K562 (cell line): ENCODE results near the gene PPIE. TPM values are rescaled to one million over a fixed set of nuclear protein-coding genes. Genes with fewer than 3 reads are reported as not detected.

Experiments used
- NR1H2 ChIP-seq: sonication (generic); formaldehyde crosslinking; IDR thresholded peaks from 2 replicates; pipeline ENCODE4 v1.4.0; 2020; ENCODE audit warnings: mild to moderate bottlenecking, missing genetic modification reagents
- NRF1 ChIP-seq, 2 experiments: fragments of 450-650 bp; IDR thresholded peaks in 1 of 2; conservative IDR thresholded peaks in 1 of 2; 2 replicates each; pipeline ENCODE4 v1.6.1; 2014; ENCODE audit warnings: mild to moderate bottlenecking in 2 of 2
- SMAD2 ChIP-seq: fragments of 150-350 bp; IDR thresholded peaks from 2 replicates; pipeline ENCODE4 v1.6.1; 2014; ENCODE audit warnings: low read depth, mild to moderate bottlenecking, low read length
- SNRNP70 ChIP-seq: fragments of 200-400 bp; formaldehyde crosslinking; optimal IDR thresholded peaks from 2 replicates; pipeline ENCODE3; 2017; ENCODE audit warnings: low read depth, low read length
- SRSF7 ChIP-seq: fragments of 200-400 bp; formaldehyde crosslinking; optimal IDR thresholded peaks from 2 replicates; pipeline ENCODE3; 2017; ENCODE audit warnings: mild to moderate bottlenecking, low read depth, low read length
- TEAD1 ChIP-seq, 2 experiments: fragments of 450-650 bp in 1 of 2; sonication (generic) in 1 of 2; formaldehyde crosslinking; IDR thresholded peaks; 2 replicates each; pipeline versions ENCODE4 v1.4.0 to v1.8.0; 2020 to 2022; ENCODE audit warnings: mild to moderate bottlenecking in 2 of 2, missing genetic modification reagents in 1 of 2
- ZNF232 ChIP-seq: sonication (generic); formaldehyde crosslinking; IDR thresholded peaks from 2 replicates; pipeline ENCODE4 v1.8.0; 2022; ENCODE audit warnings: mild to moderate bottlenecking, missing genetic modification reagents
- ZNF507 ChIP-seq: conservative IDR thresholded peaks from 2 replicates; pipeline ENCODE4 v1.6.1; 2017; ENCODE audit warnings: missing genetic modification characterization, missing compliant biosample characterization
- polyA plus RNA-seq, 8 experiments: library from polyadenylated mRNA; depleted of rRNA in 4 of 8; stranded (reverse) in 5 of 8; unstranded in 3 of 8; fragments of >200 nt; fragmentation: Nextera tagmentation in 2 of 8; fragmentation: Illumina TruSeq in 1 of 8; extraction: Ambion mirVana in 2 of 8; extraction: Trizol in 1 of 8; gene quantifications; 2 replicates each; pipeline versions ENCODE4 v1.2.1 to v1.2.3, GENCODE V29; 2011 to 2014; ENCODE audit warnings: inconsistent platforms in 1 of 8, missing spikeins in 1 of 8
- total RNA-seq, 7 experiments: library from RNA; depleted of rRNA in 6 of 7; stranded (reverse); fragments of >200 nt in 6 of 7; fragmentation: Illumina TruSeq in 2 of 7; extraction: Trizol in 2 of 7; gene quantifications; 2 replicates each; pipeline versions ENCODE4 v1.2.1 to v1.2.3, GENCODE V29; 2011 to 2021; ENCODE audit warnings: low replicate concordance in 1 of 7
- TF ChIP-seq, protein P1 (sequence below): fragments of 150-350 bp; conservative IDR thresholded peaks from 2 replicates; pipeline ENCODE4 v1.6.1; 2014; ENCODE audit warnings: low read length
- TF ChIP-seq, protein P2 (sequence below): sonication (generic); formaldehyde crosslinking; IDR thresholded peaks from 2 replicates; pipeline ENCODE4 v1.5.0; 2020; ENCODE audit warnings: missing genetic modification reagents
- TF ChIP-seq, protein P3 (sequence below), 2 experiments: fragments of 450-650 bp; formaldehyde crosslinking in 1 of 2; IDR thresholded peaks; 2 replicates each; pipeline versions ENCODE4 v1.4.0 to v1.6.1; 2014 to 2020; ENCODE audit warnings: mild to moderate bottlenecking in 2 of 2, borderline replicate concordance in 1 of 2, low read depth in 1 of 2
- TF ChIP-seq, protein P4 (sequence below): fragments of 250-450 bp; sonication (Bioruptor Pico); IDR thresholded peaks from 2 replicates; pipeline ENCODE4 v1.5.1; 2021; ENCODE audit warnings: mild to moderate bottlenecking

PPIE gene
- total and polyA plus RNA-seq, 9 of the 15 experiments (the other 6 are each of a cell fraction or from before 2014, with no cell fraction given): 75.4 to 444 (median 131) TPM

DNA sequence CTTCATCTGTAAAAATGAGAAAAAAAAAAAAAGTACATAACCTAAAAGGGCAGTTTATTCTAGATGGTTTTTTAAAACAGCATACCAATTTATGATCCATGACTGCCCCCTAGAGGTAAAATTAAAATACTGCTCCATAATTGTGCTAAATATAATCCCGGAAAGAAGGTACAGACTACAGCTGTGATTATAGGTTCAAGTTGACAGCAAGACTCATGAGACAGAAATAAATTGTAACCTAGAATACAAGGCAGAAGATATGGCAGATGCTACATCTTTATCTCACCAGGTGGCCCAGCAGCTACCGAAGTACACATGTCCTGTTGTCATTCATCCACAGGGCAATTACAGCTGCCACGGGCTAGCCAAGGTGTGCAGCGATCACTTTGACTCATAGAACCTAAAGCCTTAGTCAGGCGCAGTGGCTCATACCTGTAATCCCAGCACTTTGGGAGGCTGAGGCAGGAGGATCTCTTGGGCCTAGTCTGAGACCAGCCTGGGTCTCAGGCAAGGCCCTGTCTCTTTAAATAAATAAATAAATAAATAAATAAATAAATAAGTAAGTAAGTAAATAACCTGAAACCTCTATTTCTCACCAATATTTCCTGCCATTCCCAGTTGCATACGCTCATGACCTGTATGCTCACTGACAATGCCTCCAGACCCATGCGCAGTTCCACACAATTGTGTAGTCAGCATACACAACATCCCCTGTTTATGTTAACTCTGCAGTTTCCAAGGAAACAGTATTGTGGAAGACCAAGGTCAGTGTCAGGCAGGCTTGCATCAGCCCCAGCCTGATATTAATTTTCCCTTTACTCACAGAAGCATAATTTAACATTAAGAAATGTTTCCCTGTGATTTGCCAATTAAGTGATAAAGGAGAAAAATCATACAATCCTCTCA is 18.3 kb upstream of the PPIE start (continued):
- TF ChIP-seq SNRNP70 (no peak), TEAD1 (CRISPR knock-in tag; IDR thresholded peaks at IDR 0.05) (no peak), NRF1 (conservative IDR thresholded peaks at IDR 0.05 in 1 of 2, IDR thresholded peaks at IDR 0.05 in 1 of 2) (no peak), SMAD2 (no peak), SRSF7 (no peak), ZNF232 (no peak), NR1H2 (CRISPR knock-in tag) (no peak), ZNF507 (tag) (no peak)
- TF ChIP-seq, protein P1, sequence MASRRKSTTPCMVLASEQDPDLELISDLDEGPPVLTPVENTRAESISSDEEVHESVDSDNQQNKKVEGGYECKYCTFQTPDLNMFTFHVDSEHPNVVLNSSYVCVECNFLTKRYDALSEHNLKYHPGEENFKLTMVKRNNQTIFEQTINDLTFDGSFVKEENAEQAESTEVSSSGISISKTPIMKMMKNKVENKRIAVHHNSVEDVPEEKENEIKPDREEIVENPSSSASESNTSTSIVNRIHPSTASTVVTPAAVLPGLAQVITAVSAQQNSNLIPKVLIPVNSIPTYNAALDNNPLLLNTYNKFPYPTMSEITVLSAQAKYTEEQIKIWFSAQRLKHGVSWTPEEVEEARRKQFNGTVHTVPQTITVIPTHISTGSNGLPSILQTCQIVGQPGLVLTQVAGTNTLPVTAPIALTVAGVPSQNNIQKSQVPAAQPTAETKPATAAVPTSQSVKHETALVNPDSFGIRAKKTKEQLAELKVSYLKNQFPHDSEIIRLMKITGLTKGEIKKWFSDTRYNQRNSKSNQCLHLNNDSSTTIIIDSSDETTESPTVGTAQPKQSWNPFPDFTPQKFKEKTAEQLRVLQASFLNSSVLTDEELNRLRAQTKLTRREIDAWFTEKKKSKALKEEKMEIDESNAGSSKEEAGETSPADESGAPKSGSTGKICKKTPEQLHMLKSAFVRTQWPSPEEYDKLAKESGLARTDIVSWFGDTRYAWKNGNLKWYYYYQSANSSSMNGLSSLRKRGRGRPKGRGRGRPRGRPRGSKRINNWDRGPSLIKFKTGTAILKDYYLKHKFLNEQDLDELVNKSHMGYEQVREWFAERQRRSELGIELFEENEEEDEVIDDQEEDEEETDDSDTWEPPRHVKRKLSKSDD: no peak
- TF ChIP-seq, protein P2, sequence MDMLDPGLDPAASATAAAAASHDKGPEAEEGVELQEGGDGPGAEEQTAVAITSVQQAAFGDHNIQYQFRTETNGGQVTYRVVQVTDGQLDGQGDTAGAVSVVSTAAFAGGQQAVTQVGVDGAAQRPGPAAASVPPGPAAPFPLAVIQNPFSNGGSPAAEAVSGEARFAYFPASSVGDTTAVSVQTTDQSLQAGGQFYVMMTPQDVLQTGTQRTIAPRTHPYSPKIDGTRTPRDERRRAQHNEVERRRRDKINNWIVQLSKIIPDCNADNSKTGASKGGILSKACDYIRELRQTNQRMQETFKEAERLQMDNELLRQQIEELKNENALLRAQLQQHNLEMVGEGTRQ (CRISPR knock-in tag): no peak
- TF ChIP-seq, protein P3, sequence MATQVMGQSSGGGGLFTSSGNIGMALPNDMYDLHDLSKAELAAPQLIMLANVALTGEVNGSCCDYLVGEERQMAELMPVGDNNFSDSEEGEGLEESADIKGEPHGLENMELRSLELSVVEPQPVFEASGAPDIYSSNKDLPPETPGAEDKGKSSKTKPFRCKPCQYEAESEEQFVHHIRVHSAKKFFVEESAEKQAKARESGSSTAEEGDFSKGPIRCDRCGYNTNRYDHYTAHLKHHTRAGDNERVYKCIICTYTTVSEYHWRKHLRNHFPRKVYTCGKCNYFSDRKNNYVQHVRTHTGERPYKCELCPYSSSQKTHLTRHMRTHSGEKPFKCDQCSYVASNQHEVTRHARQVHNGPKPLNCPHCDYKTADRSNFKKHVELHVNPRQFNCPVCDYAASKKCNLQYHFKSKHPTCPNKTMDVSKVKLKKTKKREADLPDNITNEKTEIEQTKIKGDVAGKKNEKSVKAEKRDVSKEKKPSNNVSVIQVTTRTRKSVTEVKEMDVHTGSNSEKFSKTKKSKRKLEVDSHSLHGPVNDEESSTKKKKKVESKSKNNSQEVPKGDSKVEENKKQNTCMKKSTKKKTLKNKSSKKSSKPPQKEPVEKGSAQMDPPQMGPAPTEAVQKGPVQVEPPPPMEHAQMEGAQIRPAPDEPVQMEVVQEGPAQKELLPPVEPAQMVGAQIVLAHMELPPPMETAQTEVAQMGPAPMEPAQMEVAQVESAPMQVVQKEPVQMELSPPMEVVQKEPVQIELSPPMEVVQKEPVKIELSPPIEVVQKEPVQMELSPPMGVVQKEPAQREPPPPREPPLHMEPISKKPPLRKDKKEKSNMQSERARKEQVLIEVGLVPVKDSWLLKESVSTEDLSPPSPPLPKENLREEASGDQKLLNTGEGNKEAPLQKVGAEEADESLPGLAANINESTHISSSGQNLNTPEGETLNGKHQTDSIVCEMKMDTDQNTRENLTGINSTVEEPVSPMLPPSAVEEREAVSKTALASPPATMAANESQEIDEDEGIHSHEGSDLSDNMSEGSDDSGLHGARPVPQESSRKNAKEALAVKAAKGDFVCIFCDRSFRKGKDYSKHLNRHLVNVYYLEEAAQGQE (IDR thresholded peaks at IDR 0.05; ENCODE audit: borderline replicate concordance): peak; percentile 84
- TF ChIP-seq, protein P3 (CRISPR knock-in tag; IDR thresholded peaks at IDR 0.05; ENCODE audit: low read depth): no peak
- TF ChIP-seq, protein P4, sequence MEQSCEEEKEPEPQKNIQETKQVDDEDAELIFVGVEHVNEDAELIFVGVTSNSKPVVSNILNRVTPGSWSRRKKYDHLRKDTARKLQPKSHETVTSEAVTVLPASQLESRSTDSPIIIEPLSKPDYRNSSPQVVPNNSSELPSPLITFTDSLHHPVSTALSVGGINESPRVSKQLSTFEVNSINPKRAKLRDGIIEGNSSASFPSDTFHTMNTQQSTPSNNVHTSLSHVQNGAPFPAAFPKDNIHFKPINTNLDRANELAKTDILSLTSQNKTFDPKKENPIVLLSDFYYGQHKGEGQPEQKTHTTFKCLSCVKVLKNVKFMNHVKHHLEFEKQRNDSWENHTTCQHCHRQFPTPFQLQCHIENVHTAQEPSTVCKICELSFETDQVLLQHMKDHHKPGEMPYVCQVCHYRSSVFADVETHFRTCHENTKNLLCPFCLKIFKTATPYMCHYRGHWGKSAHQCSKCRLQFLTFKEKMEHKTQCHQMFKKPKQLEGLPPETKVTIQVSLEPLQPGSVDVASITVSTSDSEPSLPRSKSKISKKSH (CRISPR knock-in tag): no peak
